ENCODE measurements around the gene CNNM3.

Gene CNNM3

DNA sequence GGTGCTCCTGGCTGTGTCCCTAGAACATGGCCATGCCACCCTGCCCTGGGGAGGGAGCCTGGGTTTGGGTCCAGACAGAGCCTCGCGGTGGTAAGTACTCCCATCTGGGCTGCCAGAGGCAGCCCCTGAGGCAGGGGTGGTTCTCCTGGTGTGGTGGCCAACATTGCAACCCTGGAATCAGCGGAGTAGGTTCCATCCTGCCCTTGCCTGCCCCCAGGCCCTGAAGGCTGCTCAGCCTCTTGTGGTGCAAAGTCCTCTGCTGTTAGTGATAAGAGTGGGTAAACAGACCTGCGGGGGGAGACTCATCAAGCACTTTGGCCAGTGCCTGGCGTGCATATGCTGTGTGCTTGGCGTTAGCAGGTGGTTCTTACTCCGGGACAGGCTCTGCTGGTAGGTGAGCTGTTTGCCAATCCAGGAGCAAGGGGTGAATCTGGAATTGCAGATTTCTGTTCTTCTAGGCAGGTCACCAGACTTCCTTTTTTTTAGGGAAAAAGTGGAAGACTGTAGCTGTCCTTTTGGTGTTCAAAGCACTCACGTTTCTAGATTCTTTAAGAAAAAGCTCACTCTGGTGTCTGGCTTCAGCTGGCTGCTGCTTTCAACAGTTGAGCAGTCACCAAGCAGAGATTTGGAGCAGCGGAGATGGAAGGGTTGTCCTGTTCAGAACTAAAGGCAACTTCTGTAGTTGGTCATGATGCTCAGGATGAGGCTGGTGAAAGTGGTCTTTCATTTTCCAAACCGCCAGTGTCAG, 3.2 kb downstream of the CNNM3 start:
- no peak for DNase-seq

GRCh38 chr2:96819876-96820511, 3.9 kb downstream of the CNNM3 start:
- no peak for DNase-seq

GRCh38 chr2:96821113-96821675, 5.1 kb downstream of the CNNM3 start:
- DNase-seq, result no peak

- no peak for DNase-seq
Observed at GRCh38 chr2:96822786-96823185, 6.7 kb downstream of the CNNM3 start.

DNA sequence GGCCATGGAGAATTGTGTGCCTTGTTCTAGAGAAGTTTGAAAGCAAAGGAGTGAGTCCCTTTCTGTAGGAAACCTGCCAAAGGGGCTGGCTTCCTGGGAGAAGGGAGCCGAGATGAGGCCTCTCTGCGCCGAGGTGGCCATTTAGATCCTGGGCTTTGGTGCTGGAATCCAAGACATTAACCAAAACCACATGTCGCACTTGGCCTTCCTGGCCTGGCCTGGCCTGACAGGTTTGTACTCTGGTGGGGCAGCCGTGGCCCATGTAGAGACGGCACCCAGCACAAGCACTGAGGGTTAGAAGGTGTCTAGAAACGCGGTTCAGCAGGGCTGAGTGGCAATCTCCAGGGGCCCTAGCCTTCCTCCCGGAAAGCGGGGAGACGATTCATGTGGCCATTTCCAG, 7.1 kb downstream of the CNNM3 start:
- DNase-seq, result no peak

GRCh38 chr2:96824079-96824870, 8.2 kb downstream of the CNNM3 start:
- no peak for DNase-seq

GRCh38 chr2:96825057-96825456, 9.0 kb downstream of the CNNM3 start:
- DNase-seq, result no peak

DNA sequence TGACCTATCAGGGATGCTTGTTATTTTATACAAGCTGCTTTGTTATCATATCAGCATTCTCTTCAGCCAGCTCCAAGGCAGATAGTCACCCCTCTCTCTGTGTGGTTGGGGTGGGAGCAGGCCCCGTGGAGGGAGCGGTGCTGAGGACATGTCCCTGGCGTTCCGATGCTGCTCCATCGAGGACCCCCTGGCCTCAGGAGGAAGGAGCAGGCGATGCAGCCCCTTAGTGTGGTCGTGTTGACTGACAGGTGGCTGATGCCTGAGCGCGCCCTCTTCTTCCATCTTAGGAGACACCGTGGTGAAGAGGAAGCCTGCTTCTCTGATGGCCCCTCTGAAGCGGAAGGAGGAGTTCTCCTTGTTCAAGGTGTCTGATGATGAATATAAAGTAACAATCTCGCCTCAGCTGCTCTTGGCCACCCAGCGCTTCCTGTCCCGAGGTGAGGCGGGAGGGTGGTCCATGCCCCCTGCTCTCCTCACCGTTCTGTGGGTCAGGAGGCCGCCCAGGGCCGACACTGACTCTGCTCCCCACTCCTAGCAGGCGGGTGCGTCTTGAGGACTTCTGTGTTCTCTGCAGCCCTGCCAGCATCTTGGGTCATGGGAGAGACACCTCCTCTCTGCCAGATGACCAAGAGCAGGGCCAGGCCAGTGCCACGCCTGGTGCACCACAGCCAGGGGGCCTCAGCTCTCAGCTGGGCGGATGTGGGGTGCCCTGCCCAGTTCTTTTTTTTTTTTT, 10.6 kb downstream of the CNNM3 start:
- no peak for DNase-seq

- no peak for DNase-seq
Observed at GRCh38 chr2:96828436-96828835, 12.4 kb downstream of the CNNM3 start.

DNA sequence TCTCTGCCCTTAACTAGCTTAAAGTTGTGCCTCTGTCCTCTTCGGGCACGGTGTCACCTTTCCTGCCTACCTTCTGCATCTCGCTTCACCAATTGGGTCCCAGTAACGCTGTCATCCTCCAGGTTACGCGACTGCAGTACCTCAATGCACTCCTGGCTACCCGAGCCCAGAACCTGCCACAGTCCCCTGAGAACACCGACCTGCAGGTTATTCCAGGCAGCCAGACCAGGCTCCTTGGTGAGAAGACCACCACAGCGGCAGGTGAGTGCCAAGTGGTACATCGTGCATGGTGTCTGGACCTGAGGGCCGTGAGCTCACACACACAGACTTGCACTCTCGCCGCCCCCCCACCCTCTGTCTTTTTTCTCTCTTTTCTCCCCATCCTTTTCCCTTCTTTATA, 12.8 kb downstream of the CNNM3 start:
- no peak for DNase-seq

GRCh38 chr2:96830044-96830562, 14.0 kb downstream of the CNNM3 start:
- no peak for DNase-seq

DNA sequence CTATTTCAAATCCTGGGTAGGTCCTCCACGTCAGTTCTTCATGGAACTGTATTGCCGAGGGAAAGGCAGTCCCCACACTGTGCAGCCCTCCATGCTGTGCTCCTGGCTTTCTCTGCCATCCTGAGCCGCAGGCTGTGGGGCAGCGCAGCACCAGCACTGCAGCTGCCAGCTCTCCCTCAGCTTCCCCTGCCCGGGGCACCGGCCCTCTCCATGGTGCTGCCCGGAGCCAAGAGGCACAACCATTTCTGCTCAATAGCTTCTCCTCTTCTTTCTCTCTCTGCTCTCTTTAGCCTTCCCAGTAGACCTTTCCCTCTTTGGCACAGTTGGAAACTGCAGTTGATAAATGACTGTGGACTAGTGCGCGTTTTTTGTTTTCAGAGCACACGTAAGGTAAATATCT, 15.6 kb downstream of the CNNM3 start:
- no peak for DNase-seq

DNA sequence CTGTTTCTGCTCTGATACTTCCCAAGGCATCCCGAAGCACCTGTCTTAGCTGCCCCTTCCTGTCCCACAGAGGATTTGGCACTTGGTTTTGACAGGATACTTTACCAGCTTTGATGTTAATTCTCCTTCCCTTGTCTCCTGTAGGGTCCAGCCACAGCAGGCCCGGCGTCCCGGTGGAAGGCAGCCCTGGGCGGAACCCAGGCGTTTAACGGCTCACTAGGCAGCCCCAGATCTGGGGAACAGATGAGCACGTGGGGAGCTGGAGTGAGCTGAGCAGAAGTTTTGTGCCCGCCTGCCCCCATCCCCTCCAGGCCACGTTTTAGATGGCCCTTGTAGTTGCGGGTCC, 16.3 kb downstream of the CNNM3 start:
- no peak for DNase-seq

DNA sequence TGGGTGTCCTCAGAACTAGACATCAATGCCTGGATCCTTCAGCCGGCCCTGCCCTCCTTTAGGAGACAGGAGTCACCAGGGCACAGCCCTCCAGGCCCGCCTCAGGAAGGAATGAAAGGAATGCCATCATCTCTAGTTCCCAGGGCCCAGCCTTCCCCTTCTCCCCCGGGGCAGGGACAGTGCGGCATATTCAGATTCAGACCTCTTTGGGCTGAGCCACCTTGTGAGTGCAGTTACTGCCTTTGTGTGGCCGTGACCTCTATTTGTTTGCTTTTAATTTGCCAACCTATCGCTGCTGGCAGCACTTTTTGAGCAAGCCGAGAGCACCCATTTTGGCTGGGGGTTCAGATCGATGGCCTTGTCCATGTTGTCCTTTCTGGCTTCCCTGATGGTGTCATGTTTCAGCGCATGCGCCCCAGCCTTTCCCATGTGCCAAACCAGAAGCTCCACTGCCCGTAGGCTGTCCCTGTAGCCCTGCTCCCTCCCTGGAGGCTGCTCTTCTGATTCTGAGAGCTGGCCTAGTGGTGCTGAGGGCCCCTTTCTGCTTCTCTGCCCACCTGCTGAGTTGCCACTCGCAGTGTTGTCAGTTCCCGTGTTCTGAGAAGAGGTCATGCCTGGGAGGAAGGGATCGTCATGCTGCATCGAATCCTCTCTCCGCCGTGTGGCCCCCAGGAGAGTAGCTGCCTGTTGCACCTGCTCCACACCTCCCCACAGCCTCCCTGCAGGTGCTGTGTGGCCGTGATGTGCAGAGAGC, 16.9 kb downstream of the CNNM3 start:
- DNase-seq, result no peak

GRCh38 chr2:96835830-96836229, 19.8 kb downstream of the CNNM3 start:
- no peak for DNase-seq

DNA sequence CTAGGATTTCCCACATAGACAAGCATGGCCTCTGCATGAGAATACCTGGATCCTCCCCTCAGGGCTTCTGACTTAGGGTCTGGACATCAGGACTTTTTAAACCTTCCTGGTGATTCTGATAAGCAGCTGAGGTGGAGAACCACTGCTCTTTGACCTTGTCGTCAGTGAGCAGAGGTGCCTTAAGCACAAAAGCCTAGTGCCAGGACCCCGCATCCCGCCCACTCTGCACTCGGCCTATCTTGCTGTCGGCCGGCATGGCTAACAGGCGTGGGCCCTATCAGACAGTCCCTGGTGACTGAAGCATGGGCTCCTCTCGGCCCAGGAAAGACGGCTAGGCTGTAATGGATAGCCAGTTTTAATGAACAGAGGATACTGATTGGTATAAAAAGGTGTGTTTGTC, 21.5 kb downstream of the CNNM3 start:
- DNase-seq, result no peak

GRCh38 chr2:96838345-96839292, 22.6 kb downstream of the CNNM3 start:
- DNase-seq, result no peak

GRCh38 chr2:96839293-96839874, 23.3 kb downstream of the CNNM3 start:
- peak in 2 of 3 donors; percentile 20 to 33 for DNase-seq

- DNase-seq, result no peak
Observed at GRCh38 chr2:96839875-96840850, 24.1 kb downstream of the CNNM3 start.
